NCI-H1417 treated with DMSO at 0.1 percent for 48 hours (cell line): ENCODE results near the gene FHIT.
A peak's percentile ranks its signal among the peaks of the same experiment; 100 is the strongest.
"Not testable (repeated sequence)": the region's sequence is repeated elsewhere in the genome, so short reads cannot be mapped to it uniquely, and the experiment has no call there.

ENCODE experiments used
- DNase-seq: peaks from one replicate; lab custom pipeline; 2025; lab: John Stamatoyannopoulos, UW

Gene FHIT

DNA sequence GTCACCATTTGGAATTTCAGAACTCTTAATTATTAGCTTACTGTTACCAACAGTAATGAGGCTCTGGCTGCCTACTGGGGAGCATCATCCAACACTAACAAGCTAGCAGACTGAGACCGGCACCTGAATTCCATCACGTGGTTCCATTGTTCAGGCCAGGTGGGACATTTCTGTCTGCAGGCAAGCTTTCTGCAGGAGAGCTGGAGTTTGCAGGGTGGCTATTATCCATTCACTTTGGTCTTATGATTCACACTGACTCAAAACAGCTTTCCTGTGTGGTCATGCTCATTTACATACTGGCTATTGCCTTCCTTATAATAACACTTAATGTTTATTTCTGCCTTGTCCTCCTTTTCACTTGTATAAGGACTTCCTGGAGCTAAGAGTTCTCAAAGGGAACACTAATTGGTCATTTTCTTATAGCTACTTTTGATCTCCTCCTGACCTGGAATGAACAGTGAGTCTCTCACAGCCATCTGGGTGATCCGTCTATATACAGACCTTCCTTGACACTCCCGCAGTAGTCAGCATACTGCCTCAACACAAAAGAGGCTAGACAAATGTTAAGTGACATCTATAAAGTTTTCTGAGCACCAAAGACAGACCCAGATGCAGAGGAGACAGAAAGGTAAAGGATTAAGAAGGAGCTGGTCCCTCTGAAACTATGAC is 695.4 kb downstream of the FHIT start:
- no peak for DNase-seq

DNA sequence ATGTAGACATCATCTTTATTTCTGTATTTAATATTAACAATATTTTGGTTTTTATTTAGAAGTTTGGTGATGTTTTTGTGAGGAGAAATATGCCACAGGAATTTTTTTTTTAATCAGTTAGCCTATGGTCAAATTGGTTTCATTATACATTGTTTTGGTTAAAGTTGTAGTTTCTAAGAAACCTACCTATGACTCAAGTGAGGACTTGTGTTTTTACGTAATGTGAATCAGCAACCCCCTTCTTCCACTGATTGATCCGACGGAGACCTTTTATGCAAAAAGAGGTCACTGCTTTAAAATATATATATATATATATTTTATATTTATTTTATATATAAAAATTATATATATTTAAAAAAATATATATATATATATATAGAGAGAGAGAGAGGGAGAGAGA is 698.1 kb downstream of the FHIT start:
- DNase-seq: no peak

DNA sequence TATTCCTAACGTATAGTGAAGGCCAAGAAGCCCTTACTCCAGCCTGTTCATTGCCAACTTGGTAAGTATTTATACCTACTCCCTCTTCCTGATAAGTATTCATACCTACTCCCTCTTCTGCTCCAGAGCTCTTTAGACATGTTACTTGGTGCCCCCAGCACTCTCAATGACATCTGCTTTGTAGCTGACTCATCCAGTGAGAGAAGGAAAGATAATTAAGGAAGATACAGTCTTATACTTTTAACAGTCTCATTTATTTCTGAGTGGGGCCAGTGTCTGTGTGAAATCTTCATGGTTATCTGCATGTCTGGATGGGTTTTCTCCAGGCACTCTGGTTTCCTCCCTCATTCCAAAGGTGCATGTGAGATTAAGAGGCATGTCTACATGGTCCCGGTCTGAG is 698.7 kb downstream of the FHIT start:
- no peak for DNase-seq

DNA sequence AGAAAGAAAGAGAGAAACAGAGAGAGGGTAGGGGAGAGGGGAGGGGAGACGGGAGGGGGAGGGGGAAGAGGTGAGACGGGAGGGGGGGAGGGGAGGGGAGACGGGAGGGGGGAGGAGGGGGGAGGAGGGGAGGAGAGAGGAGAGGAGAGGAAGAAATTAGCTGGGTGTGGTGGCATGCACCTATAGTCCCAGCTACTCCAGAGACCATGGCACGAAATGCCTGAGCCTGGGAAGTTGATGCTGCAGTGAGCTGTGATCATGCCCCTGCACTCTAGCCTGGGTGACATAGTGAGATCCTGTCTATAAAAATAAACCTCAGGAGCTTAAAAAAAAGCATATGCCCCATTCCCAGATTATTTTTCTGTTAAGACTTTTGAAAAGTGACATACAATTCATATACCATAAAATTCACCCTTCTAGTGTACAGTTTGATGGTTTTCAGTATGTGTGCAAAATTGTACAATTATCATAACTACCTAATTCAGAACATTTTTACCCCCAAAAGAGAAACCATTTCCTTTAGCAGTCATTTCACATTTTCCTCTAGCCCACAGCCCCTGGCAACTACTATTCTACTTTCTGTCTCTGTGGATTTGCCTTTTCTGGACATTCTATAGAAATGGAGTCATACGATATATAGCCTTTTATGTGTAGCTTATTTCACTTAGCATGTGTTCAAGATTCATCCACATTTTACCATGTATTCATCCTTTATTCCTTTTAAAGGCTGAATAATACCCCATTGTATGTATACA is 699.6 kb downstream of the FHIT start:
- DNase-seq: no peak

DNA sequence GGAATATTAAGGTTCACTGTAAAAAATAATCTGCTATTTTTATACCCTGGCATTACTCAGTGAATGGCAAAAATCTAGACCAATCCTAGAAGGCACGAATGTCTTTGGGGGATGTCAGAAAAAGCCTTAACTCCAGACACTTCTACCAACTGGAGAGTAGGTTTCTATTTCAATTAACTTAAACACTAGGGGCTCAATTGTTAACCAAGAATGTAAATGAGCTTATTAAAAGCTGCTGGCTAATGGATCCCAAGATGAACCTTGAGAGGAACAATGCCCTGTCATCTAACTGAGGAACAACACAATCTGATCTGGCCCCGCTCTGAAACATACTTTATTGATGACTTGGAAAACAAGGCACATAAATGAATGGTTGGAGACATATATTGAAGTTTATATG is 701.4 kb downstream of the FHIT start:
- no peak for DNase-seq

DNA sequence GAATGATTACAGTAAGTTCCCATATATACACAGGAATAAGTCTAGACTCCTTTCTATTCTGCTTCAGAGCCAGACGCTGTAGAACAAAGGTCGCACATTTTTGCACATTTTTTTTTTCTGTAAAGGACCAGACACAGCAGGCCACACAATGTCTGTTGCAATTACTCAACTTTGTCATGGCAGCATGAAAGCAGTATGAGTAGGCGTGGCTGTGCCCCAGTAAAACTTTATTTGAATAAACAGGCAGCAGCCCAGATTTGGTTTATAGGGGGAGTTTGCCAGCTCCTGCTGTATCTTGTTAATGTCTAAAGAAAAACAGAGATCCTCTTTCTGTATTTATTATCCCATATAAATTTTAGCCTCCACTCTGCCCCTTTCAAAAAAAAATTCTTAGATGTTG is 708.3 kb downstream of the FHIT start:
- DNase-seq: no peak

DNA sequence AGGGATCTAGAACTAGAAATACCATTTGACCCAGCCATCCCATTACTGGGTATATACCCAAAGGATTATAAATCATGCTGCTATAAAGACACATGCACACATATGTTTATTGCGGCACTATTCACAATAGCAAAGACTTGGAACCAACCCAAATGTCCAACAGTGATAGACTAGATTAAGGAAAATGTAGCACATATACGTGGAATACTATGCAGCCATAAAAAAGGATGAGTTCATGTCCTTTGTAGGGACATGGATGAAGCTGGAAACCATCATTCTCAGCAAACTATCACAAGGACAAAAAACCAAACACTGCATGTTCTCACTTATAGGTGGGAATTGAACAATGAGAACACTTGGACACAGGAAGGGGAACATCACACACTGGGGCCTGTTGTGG is 711.9 kb downstream of the FHIT start:
- not testable (repeated sequence) for DNase-seq

DNA sequence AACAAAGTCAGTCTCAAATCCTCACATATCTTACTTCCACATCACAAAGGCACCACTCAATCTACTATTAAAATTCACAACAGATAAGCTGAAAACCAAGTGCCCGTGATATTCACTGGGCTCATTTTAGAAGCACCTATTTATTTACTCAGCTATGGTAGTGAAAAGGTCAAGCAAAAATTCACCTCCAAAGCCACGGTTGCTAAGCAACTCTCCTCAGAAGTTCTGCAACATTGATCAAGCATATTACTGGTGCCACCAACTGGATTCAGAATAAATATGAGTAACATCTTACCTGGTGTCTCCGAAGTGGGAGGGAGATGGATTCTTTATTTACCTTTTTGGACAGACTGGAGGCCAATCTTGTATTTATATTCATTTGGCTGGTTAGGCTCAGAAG is 714.8 kb downstream of the FHIT start:
- peak; percentile 17 for DNase-seq

DNA sequence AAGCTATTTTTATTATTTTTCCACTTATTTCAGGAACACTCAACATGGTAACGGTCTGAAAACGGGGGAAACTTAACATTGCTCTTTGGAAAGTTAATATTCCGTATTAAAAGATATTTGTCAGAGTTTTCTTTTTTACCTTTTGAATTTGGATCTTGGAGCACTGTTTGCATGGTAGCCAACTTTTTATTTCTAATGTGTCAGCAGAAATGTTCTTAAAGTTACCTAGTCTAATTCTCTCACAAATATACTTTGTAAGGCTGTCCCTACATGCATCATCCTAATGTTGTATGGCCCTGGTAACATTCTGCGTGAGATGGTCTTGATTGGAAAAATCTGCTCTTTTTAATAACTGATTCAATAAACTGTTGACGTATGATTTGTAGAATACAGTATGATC is 719.5 kb downstream of the FHIT start:
- no peak for DNase-seq

DNA sequence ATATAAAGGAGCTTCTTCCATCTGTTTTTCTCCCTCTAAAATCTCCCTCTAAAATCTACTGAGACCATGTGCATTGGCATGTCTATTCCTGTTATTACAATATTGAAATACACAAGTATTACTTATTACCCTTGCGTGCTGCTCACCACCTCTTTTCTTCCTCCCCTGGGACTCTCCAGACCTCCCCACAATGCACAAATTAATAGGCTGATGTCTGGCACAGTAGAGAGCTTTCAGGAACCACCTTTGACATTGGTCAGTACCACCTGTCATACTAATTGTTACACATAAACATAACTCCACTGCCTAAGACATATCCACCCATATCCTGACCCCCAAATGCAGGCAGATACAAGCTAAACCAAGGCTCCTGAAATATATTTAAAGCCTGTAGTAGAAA is 722.6 kb downstream of the FHIT start:
- DNase-seq: no peak

DNA sequence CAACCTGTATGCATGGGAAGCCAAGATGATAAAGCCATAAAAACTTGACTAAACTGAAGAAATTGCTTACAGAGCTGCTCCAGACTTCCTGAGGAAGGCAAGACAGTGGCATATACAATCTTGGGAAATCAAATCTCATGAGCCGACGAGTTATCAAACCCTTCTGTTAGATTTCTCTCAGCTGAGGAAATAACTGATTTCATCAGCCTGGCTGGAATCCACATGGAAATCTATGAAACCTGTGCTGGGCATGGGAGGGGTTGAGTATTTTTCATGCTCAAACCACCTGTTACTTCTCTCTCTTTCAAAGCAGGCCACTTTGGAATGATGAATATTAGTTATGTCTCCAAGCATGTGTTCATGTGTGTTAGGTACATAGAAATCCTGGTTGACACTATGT is 727.7 kb downstream of the FHIT start:
- no peak for DNase-seq

DNA sequence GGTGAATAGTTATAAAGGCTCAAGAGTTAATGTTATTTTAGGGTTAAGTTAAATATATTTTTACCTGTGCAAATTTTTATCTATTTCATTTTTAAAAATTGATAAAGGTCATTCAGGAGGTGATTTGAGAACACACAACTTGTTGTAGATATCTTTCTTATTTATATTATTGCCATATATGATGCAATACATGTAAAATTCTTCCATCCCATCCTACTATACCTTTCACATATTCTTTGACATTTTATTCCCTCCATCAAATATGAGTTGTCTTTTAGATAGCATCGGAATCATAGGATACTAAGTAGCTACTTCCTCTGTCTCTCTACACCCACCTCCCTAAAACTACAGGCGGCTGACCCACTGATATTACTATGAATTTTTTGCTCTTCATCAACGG is 734.1 kb downstream of the FHIT start:
- no peak for DNase-seq

DNA sequence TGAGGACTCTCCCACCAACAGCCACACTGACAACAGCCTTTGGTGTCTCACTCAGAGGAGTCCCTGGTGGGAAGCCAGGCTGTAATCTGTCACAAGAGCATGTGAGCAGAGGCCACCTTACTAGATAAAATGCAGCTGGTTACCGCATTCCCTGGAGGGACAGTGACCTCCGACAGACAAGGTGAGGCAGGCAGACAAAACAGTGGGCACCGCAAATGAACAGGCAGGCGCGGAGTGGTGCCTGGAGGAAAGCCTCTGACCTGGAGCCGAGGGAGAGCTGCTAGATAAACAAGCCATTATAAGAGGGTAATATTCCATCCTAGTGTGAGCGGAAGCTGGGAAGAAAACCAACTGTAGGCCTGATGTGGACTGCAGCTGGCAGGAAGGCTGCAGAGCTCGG is 736.4 kb downstream of the FHIT start:
- DNase-seq: no peak

DNA sequence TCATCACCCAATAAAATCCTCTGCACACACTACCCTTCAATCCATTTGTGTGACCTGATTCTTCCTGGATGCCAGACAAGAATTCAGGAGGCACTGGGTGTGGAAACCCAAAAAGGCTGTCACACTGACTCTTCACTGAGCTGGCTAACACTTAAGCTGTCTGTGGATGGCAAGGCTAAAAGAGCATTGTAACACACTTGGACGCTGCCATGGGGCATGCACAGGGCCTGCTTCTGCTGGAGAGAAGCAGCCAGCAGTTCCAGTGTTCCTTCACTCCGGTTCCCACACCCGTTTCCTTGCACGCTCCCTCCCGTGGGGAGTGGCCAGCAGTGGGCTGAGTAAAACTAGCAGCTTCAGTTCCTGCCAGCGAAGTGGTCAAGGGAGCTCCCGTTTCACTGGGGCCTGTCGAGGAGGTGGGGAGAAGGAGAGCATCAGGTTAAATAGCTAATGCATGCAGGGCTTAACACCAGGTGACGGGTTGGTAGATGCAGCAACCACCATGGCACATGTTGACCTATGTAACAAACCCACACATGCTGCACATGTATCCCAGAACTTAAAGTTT is 737.1 kb downstream of the FHIT start:
- no peak for DNase-seq

DNA sequence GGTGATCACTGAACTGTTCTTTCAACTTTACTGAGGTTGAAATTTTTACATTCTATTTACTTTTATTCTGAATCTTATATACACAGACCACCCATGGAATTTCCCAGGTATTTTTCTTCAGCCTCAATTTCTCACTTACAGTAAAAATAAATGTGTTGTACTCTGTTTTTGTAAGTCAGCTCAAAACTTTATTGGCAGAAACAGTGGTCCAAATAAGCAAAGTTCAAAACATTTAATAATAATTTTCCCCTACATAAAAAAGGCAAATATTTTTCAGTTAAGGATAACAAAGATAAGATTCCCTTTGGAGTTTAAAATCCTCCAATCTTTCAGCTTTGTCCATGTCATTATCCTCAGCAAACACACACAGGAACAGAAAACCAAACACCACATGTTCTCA is 738.0 kb downstream of the FHIT start:
- no peak for DNase-seq

DNA sequence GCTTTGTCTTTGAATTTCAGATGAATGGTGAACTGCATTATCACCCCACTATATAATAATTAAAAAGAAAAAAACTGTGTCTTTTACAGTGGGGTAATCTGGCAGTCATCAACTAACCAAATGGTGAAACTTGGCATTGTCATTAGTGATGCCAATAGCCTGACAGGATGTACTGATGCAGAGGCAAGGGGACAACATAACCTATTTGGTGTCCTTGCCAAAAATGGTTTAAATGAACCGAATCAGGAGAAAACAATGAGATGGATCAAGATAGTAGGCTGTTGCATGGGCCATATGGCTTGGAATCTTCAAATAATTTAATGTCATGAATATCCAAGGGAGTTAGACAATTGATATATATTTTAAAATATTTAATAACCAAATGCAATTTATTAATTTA is 738.7 kb downstream of the FHIT start:
- DNase-seq: no peak

DNA sequence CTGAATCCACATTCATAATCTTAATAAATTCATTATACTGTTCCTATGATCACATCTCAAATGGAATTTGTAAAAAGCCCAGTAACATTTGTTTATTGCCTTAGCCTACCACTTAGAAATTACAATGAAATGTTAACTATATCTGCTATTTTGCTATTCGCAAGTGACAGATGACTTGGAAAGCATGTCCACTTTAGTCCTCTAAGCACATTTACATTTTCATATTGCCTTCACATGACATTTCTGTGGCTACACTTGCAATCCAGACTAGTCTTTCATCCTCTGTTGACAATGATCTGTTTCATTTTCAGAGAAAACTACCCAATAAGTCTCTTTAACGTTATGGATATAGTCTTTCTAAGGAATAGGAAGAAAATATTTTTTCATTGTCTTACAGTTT is 741.8 kb downstream of the FHIT start:
- DNase-seq: no peak

DNA sequence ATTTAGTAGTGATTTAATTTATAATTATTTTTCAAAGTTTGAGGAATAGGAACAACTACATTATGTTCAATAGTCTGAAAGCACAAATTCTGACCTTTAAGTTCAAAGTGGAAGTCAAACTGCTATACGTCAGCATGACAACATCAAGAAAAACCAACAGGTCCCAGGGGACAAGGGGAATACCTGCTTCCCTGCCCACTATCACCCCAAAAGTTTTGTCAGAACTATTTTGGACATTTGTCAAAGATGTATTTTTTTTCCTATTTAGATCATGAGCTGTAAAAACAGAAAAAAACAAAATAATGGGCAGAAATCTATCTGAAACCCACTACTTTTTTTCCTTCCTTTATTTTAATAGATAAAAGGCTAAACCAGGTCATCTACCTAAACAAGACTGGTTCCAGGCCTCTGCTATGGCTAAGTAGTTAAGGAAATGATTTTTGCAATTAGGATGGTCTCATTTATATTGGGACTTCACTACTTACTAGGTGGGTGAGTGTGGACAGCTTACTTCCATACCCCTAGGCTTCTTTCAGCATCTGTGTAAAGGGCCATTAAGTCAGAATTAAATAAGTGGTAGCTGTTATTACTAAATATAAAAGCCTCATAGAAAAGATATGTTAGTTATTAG is 746.3 kb downstream of the FHIT start:
- no peak for DNase-seq

DNA sequence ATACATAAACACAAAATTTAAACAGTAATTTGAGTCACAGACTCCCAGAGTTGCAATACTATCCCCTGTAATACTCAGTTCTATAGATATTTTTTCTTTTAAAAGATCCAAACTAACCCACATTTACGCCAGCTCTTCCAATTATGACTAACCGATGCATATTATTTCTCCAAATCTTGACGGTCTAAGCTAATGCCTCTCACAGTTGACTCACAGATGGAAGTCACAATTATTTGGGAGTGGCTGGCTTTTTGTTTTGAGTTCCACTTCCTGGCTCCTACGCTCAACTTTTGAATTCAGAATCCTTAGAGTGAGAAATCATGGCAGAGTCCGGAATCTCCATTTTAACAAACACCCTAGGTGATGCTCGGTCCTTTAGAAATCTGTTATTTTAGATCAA is 749.9 kb downstream of the FHIT start:
- no peak for DNase-seq

DNA sequence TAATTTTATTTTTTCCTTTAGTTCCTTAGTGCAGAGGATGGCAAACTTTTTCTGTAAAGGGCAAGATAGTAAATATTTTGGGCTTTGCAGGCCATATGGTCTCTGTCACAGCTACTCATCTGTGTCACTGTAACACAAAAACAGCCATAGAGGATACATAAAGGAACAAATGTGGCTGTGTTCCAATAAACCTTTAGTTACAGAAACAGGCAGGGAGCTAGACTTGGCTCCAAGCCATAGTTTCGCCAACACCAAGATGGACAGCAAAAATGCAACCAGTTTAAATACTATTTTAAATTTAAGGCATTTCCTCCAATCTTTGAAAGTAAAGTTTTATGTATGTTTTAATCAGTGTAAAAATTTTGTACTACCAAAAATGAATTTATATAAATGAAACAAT is 753.4 kb downstream of the FHIT start:
- no peak for DNase-seq

DNA sequence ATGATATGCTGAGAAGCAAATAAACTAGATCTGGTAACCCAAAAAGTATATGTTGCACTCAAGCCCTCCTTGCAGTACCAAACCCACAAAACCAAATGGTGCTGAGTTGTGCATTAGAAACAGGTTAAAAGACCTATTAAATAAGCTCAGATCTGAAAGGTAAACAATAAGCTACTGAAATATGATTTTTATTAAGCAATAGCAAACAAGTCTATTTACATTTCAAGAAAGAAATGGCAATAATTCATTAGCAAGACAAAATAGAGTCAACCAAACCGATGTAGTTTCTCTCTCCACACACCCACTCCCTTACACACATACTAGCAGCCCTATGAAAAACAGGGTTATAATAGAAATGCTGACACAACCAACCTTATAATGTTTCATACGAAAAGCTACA is 760.3 kb downstream of the FHIT start:
- no peak for DNase-seq

DNA sequence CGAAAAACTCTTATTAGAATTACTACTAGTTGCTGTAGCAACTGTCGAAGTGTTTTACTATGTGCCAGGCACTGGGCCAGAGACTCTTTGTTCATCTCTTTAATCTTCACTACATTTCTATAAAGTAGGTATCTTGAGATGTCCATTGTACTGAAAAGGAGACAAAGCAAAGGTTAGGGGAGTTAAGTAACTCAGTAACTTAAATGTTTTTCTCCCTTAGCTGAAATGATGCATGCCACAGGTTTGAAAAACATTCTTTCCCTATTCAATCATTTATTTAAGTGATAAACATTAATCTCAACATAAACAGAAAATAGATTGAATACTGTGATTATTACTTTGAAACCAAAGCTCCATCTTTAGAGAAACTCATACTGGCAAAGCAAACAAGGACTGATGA is 776.2 kb downstream of the FHIT start:
- no peak for DNase-seq

DNA sequence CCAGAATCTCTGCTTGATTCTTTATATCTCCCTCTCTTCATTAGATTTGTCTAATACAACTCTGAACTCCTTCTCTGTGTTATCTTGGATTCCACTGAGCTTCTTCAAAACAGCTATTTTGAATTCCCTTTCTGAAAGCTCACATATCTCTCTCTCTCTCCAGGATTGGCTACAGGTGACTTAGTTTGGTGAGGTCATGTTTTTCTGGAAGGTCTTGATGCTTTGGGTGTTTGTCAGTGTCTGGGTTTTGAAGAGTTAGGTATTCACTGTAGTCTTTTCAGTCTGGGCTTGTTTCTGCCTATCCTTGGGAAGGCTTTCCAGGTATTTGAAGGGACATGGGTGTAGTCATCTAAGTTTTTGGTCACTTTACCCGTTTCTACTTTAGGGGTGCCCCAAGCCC is 781.8 kb downstream of the FHIT start:
- DNase-seq: no peak
